ENCODE results near the gene HRG. TPM values are rescaled to one million over a fixed set of nuclear protein-coding genes. Genes with fewer than 3 reads are reported as not detected.
"Not testable (repeated sequence)": the region's sequence is repeated elsewhere in the genome, so short reads cannot be mapped to it uniquely, and the experiment has no call there.

The HRG gene
- polyA plus RNA-seq, 1 experiment, result not detected

DNA sequence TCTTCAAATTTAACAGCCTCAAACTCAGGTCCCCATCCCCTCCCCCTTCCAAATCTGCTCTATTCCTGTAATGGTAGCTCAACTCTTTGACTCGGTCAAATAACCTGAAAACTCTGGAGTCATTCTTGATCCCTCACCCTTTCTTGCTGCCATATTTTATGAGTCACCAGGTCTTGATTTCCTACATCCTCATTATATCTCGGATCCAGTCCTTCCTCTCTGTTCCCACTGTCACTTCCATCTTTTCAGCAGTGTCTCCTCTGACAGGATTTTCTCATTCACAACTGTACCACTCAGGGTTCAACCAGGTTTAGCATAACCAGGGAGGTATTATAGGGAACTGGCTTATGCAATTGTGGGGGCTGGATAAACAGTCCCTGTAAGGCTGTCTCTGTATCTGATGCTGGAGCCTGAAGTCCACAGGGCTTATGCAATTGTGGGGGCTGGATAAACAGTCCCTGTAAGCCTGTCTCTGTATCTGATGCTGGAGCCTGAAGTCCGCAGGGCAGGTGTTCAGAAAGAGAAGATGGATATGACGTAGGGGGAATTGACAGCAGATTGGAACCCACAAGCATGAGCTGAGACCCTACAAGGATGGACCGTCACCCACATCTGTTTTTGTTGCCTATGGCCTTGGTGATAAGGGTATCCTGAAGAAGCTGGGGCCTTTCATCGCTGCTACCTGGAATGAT is 34.7 kb upstream of the HRG start:
- TF ChIP-seq, protein P1, sequence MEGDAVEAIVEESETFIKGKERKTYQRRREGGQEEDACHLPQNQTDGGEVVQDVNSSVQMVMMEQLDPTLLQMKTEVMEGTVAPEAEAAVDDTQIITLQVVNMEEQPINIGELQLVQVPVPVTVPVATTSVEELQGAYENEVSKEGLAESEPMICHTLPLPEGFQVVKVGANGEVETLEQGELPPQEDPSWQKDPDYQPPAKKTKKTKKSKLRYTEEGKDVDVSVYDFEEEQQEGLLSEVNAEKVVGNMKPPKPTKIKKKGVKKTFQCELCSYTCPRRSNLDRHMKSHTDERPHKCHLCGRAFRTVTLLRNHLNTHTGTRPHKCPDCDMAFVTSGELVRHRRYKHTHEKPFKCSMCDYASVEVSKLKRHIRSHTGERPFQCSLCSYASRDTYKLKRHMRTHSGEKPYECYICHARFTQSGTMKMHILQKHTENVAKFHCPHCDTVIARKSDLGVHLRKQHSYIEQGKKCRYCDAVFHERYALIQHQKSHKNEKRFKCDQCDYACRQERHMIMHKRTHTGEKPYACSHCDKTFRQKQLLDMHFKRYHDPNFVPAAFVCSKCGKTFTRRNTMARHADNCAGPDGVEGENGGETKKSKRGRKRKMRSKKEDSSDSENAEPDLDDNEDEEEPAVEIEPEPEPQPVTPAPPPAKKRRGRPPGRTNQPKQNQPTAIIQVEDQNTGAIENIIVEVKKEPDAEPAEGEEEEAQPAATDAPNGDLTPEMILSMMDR (IDR thresholded peaks at IDR 0.05; ENCODE audit: low read depth, low read length), result no peak
- no peak overlapping the region for H3K27ac ChIP-seq (ENCODE audit: low read depth, low read length)
- H3K27me3 ChIP-seq (ENCODE audit: control insufficient read depth, insufficient read depth, low read length), result no peaks in the 10 kb centered on the region
- DNase-seq (ENCODE audit: low read depth, low spot score), result no peak
- ChIA-PET CTCF (interaction anchor here (5.1 kb wide), 1 partner anchor 15 kb away, joined by 43 read pairs; no protein-coding TSS in a partner anchor), POLR2A (no interaction called here)
- no peaks in the 10 kb centered on the region for H3K9me3 ChIP-seq (ENCODE audit: control insufficient read depth, insufficient read depth, low read length)
- H3K4me3 ChIP-seq (ENCODE audit: low read depth, low read length), result no peak overlapping the region

DNA sequence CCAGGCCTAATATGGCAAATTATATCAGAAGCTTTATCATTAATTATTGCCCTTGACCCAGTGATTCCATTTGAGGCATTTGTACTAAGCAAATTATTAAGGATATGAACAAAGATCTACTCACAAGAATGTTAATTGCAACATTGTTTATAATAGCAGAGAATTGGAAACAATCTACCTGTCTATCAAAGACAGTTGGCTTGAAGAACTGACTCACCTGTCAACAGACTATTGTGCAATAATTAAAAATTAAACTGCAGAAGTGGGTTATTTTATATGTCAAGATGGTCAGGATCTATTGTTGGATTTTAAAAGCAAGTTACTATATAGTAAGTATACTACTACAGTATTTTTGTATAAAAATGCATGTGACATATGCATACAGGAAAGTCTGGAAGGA is 32.3 kb upstream of the HRG start:
- H3K27ac ChIP-seq (ENCODE audit: low read depth, low read length), result no peak overlapping the region
- POLR2A ChIA-PET, result no interaction called here
- CTCF ChIA-PET, result interaction anchor here (5.1 kb wide), 1 partner anchor 18 kb away, joined by 43 read pairs; no protein-coding TSS in a partner anchor
- no peak for DNase-seq (ENCODE audit: low read depth, low spot score)
- H3K9me3 ChIP-seq (ENCODE audit: control insufficient read depth, insufficient read depth, low read length), result no peaks in the 10 kb centered on the region
- TF ChIP-seq, protein P1 (IDR thresholded peaks at IDR 0.05; ENCODE audit: low read depth, low read length), result no peak
- H3K27me3 ChIP-seq (ENCODE audit: control insufficient read depth, insufficient read depth, low read length), result no peaks in the 10 kb centered on the region
- no peak overlapping the region for H3K4me3 ChIP-seq (ENCODE audit: low read depth, low read length)

- not testable (repeated sequence) for DNase-seq (ENCODE audit: low read depth, low spot score); H3K27me3 ChIP-seq (ENCODE audit: control insufficient read depth, insufficient read depth, low read length); H3K9me3 ChIP-seq (ENCODE audit: control insufficient read depth, insufficient read depth, low read length); H3K4me3 ChIP-seq (ENCODE audit: low read depth, low read length); H3K27ac ChIP-seq (ENCODE audit: low read depth, low read length)
- CTCF ChIA-PET, result interaction anchor here (1.2 kb wide), 1 partner anchor 20 kb away, joined by 4 read pairs; no protein-coding TSS in a partner anchor
- POLR2A ChIA-PET, result interaction anchor here (1.5 kb wide), 1 partner anchor 149 kb away, joined by 5 read pairs; the partner anchor contains the start of gene EIF4A2
Measured at GRCh38 chr3:186634207-186634606, 31.6 kb upstream of the HRG start.

- no peak overlapping the region for H3K27ac ChIP-seq (ENCODE audit: low read depth, low read length)
- peaks cover 3% of the 10 kb centered on the region for H3K27me3 ChIP-seq (ENCODE audit: control insufficient read depth, insufficient read depth, low read length)
- CTCF ChIA-PET, result interaction anchor here (1.2 kb wide), 1 partner anchor 21 kb away, joined by 4 read pairs; no protein-coding TSS in a partner anchor
- POLR2A ChIA-PET, result interaction anchor here (1.5 kb wide), 1 partner anchor 148 kb away, joined by 5 read pairs; the partner anchor contains the start of gene EIF4A2
- H3K9me3 ChIP-seq (ENCODE audit: control insufficient read depth, insufficient read depth, low read length), result no peaks in the 10 kb centered on the region
- TF ChIP-seq, protein P1 (IDR thresholded peaks at IDR 0.05; ENCODE audit: low read depth, low read length), result no peak
- no peak for DNase-seq (ENCODE audit: low read depth, low spot score)
- no peak overlapping the region for H3K4me3 ChIP-seq (ENCODE audit: low read depth, low read length)
Measured at GRCh38 chr3:186635532-186635931, 30.3 kb upstream of the HRG start.

GRCh38 chr3:186636536-186636935 is 29.3 kb upstream of the HRG start:
- no peaks in the 10 kb centered on the region for H3K9me3 ChIP-seq (ENCODE audit: control insufficient read depth, insufficient read depth, low read length)
- H3K27me3 ChIP-seq (ENCODE audit: control insufficient read depth, insufficient read depth, low read length), result peaks cover 6% of the 10 kb centered on the region
- no peak overlapping the region for H3K4me3 ChIP-seq (ENCODE audit: low read depth, low read length)
- H3K27ac ChIP-seq (ENCODE audit: low read depth, low read length), result no peak overlapping the region
- POLR2A ChIA-PET, result no interaction called here
- TF ChIP-seq, protein P1 (IDR thresholded peaks at IDR 0.05; ENCODE audit: low read depth, low read length), result no peak
- CTCF ChIA-PET, result no interaction called here
- DNase-seq (ENCODE audit: low read depth, low spot score), result no peak

All from AG04450 (cell line).